Heart left ventricle (tissue), 16 donors: ENCODE data around the gene LGR6. TPM values are rescaled to one million over a fixed set of nuclear protein-coding genes. Genes with fewer than 3 reads are reported as not detected.

Source experiments
- ATAC-seq, 4 donors: fragments of 200-7000 bp; cut with Tn5 transposase; one replicate each; pipeline ENCODE4 v1.9.1; 2020 to 2022; ENCODE audit warnings: moderate library complexity in 4 of 4, mild to moderate bottlenecking in 3 of 4, moderate number of reproducible peaks in 1 of 4
- DNase-seq, 5 donors: peaks; one replicate each; pipeline ENCODE4 v3.0.0-alpha.2; 2020
- H3K27ac ChIP-seq, 12 donors: fragments of 200-600 bp; sonication (generic) in 4 of 12; one replicate each; pipeline versions ENCODE4 v1.5.0 to v1.8.0; 2016 to 2022; ENCODE audit warnings: mild to moderate bottlenecking in 2 of 12
- H3K27me3 ChIP-seq, 9 donors: fragments of 200-600 bp; sonication (generic) in 2 of 9; one replicate each; pipeline versions ENCODE4 v1.5.1 to v1.8.0; 2016 to 2022; ENCODE audit warnings: mild to moderate bottlenecking in 3 of 9
- H3K36me3 ChIP-seq, 9 donors: fragments of 200-600 bp; sonication (generic) in 2 of 9; one replicate each; pipeline versions ENCODE4 v1.5.0 to v1.8.0; 2018 to 2022; ENCODE audit warnings: mild to moderate bottlenecking in 2 of 9
- H3K4me1 ChIP-seq, 12 donors: fragments of 200-600 bp; sonication (generic) in 4 of 12; one replicate each; pipeline versions ENCODE4 v1.5.0 to v1.8.0; 2016 to 2022; ENCODE audit warnings: mild to moderate bottlenecking in 3 of 12
- H3K4me3 ChIP-seq, 12 donors: fragments of 200-600 bp; sonication (generic) in 4 of 12; one replicate each; pipeline versions ENCODE4 v1.5.0 to v1.8.0; 2017 to 2022; ENCODE audit warnings: mild to moderate bottlenecking in 9 of 12, moderate library complexity in 4 of 12
- H3K9me3 ChIP-seq, 12 donors: fragments of 200-600 bp; sonication (generic) in 4 of 12; one replicate each; pipeline versions ENCODE4 v1.5.0 to v1.8.0; 2016 to 2022; ENCODE audit warnings: mild to moderate bottlenecking in 1 of 12
- POLR2A ChIP-seq, 2 donors: fragments of 450-650 bp; IDR thresholded peaks; one replicate each; pipeline ENCODE4 v1.6.1; 2017; ENCODE audit warnings: antibody characterized with exemption in 2 of 2, mild to moderate bottlenecking in 2 of 2, moderate library complexity in 2 of 2
- WGBS, 4 donors: extraction: QIAGEN DNeasy Blood & Tissue Kit in 2 of 4; methylation state at CpG; one replicate each; pipeline versions ENCODE4 v1.1.5 to v1.1.7; 2013 to 2018; 5-methylcytosine and 5-hydroxymethylcytosine counted together
- intact Hi-C, 10 donors: fragments of 100-400 bp; cut with DNase I; formaldehyde crosslinking; loops; one replicate each; pipeline versions ENCODE4 v1.11.1 to v1.14.2; 2022
- polyA plus RNA-seq, 2 donors: library from polyadenylated mRNA; stranded (reverse); fragments of 200-250 nt; gene quantifications; one replicate each; pipeline ENCODE4 v1.2.3, GENCODE V29; 2013
- total RNA-seq, 9 donors: library from RNA; depleted of rRNA in 2 of 9; stranded (reverse); fragments of >200 nt in 2 of 9; fragmentation: NEBNext Ultra II Directional in 3 of 9; extraction: Animal tissue kit (Norgen Biotek cat#: 25700) in 3 of 9; gene quantifications; one replicate each; pipeline versions ENCODE4 v1.1.0 to v1.2.4, GENCODE V29; 2016 to 2023
- TF ChIP-seq, protein P1 (sequence below), 12 donors: fragments of 200-600 bp; sonication (generic) in 4 of 12; IDR thresholded peaks; one replicate each; pipeline versions ENCODE4 v1.5.0 to v1.8.0; 2018 to 2022; ENCODE audit warnings: antibody characterized with exemption in 12 of 12, mild to moderate bottlenecking in 5 of 12
- donor health status: ischemic (EF 13 %, LVEDD 7.1; RV severe dilation, severe dysfunction).
- donor health status: healthy with polysubstance abuse.
- donor health status: DM: no; HTN: yes; CAD: no.
- donor health status: DM: no; HTN: no; CAD: no.
- donor health status: ischemic (EF 25% LVEDD 6.9; RV normal size, moderate dysfunction).
- donor health status: ischemic (EF 25% LVEDD 5.7; RV mildly dilated, moderate dysfunction).
- donor health status: healthy.
- donor health status: DM: yes; HTN: yes; CAD: no.
- donor health status: ischemic (EF 35%, LVEDD 5.7; RV mildly dilated, moderate dysfunction).
- donor health status: nonischemic (EF 11% LVEDD 7.7; RV severe dilation, severe dysfunction).
- donor health status: DM: yes; HTN: yes; CAD: no.
- donor health status: PGD.
- donor health status: ischemic (EF 29% LVEDD 5.4; RV normal size, mild dysfunction).
- donor health status: nonischemic (EF 23%, LVEDD 6.1; RV moderate dilation, normal function).

The LGR6 gene
- total and polyA plus RNA-seq, 11 donors, result 0.29 to 3.5 (median 1.7) TPM

DNA sequence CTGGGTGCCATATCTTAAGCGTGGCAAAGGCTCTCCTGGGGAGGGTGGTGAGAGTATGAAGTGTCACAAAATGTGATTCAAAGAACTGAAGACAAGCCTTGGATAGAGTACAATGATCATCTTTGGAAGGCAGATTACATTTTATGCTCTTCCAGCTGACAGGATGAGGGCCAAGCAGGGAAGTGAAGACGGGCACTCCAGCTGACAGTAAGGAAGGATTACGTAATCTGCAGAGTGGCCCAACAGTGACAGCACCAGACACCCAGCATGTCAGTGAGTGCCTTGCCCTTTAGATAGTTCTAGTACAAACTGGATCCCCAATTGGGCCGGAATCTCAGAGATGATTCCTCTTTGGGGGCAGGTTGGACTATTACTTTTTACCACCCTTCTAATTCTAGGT is 95.4 kb downstream of the LGR6 start:
- no peak overlapping the region for H3K4me3 ChIP-seq
- intact Hi-C loops, result loop anchor here in 1 of 10 donors (5.0 kb wide), 1 partner anchor 87 kb away; no protein-coding TSS in a partner anchor
- no peak for DNase-seq
- no peaks in the 10 kb centered on the region for H3K27me3 ChIP-seq
- no peaks in the 10 kb centered on the region for H3K9me3 ChIP-seq
- ATAC-seq, result no peak
- H3K4me1 ChIP-seq, result peaks cover 0 to 29% (median 6%) of the 10 kb centered on the region in 12 donors
- TF ChIP-seq POLR2A (IDR thresholded peaks at IDR 0.05), result no peak
- TF ChIP-seq, protein P1, sequence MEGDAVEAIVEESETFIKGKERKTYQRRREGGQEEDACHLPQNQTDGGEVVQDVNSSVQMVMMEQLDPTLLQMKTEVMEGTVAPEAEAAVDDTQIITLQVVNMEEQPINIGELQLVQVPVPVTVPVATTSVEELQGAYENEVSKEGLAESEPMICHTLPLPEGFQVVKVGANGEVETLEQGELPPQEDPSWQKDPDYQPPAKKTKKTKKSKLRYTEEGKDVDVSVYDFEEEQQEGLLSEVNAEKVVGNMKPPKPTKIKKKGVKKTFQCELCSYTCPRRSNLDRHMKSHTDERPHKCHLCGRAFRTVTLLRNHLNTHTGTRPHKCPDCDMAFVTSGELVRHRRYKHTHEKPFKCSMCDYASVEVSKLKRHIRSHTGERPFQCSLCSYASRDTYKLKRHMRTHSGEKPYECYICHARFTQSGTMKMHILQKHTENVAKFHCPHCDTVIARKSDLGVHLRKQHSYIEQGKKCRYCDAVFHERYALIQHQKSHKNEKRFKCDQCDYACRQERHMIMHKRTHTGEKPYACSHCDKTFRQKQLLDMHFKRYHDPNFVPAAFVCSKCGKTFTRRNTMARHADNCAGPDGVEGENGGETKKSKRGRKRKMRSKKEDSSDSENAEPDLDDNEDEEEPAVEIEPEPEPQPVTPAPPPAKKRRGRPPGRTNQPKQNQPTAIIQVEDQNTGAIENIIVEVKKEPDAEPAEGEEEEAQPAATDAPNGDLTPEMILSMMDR (IDR thresholded peaks at IDR 0.05), result no peak
- no peaks in the 10 kb centered on the region for H3K36me3 ChIP-seq
- WGBS, 4 donors, result 50 to 57% (median 56%) methylated on average over 4 of the region's 4 CpGs
- no peak overlapping the region for H3K27ac ChIP-seq

DNA sequence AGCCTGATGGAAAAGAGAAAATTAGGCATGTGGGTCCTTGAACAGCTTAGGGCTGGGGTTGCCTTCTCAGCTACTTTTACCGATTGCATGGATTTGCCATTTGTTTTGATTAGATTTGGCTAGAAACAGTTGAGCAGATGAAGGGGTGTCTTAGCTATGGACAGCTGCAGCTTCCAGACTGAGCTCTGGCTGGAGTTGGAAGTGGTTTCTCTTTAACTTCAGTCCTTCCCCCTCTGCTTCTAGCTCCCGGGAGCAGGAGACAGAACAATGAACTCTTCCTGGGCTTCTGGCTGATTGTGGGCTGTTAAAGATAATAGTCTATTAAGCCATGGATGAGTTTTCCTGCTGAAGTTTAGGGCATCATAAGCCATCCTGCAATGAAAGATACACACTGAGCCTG is 97.4 kb downstream of the LGR6 start:
- intact Hi-C loops, result no loop called here
- TF ChIP-seq, protein P1 (IDR thresholded peaks at IDR 0.05), result no peak
- no peak for TF ChIP-seq POLR2A (IDR thresholded peaks at IDR 0.05)
- no peaks in the 10 kb centered on the region for H3K9me3 ChIP-seq
- ATAC-seq (no peak), DNase-seq (no peak)
- H3K4me3 ChIP-seq, result no peak overlapping the region
- no peaks in the 10 kb centered on the region for H3K27me3 ChIP-seq
- WGBS, 4 donors, result 43 to 56% (median 49%) methylated on average over 2 of the region's 2 CpGs
- no peak overlapping the region for H3K27ac ChIP-seq
- no peaks in the 10 kb centered on the region for H3K36me3 ChIP-seq
- H3K4me1 ChIP-seq, result peaks cover 0 to 25% (median 6%) of the 10 kb centered on the region in 12 donors

- H3K27me3 ChIP-seq, result no peaks in the 10 kb centered on the region
- no peaks in the 10 kb centered on the region for H3K9me3 ChIP-seq
- H3K4me1 ChIP-seq, result peaks cover 0 to 14% (median under 1%) of the 10 kb centered on the region in 12 donors
- DNase-seq (peak in 4 of 5 donors; percentile 23 to 71 (median 43)), ATAC-seq (peak in 3 of 4 donors; percentile 66 to 85 (median 74))
- intact Hi-C loops, result no loop called here
- no peak for TF ChIP-seq POLR2A (IDR thresholded peaks at IDR 0.05)
- TF ChIP-seq, protein P1 (IDR thresholded peaks at IDR 0.05), result no peak
- H3K36me3 ChIP-seq, result no peaks in the 10 kb centered on the region
- peak overlapping the region in 4 of 12 donors; percentile 17 to 24 (median 18) for H3K27ac ChIP-seq
- 89 to 93% (median 91%) methylated on average over 5 of the region's 5 CpGs for WGBS, 4 donors
- no peak overlapping the region for H3K4me3 ChIP-seq
Observed at GRCh38 chr1:202291961-202292712, 98.5 kb downstream of the LGR6 start.

DNA sequence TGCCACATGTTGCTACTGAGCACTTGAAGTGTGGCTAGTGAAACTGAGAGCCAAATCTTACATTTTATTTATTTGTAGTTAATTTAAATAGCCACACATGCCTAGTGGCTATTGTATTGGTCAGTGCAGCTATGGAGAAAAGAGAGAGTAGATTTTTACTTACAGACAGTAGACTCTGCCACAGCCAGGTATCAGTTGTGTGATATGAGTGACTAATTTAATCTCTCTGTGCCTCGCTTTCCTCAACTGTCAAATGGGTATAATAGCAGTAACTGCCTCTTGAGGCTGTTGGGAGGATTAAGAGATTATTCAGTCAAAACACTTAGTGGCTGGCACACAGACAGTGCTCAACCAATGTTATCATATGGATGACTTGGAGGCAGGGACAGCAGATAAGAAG is 99.2 kb downstream of the LGR6 start:
- H3K27me3 ChIP-seq, result no peaks in the 10 kb centered on the region
- no peak overlapping the region for H3K4me3 ChIP-seq
- intact Hi-C loops, result no loop called here
- H3K27ac ChIP-seq, result peak overlapping the region in 4 of 12 donors; percentile 17 to 19 (median 18)
- WGBS, 4 donors, result 90 to 99% (median 94%) methylated on average over 1 of the region's 1 CpG
- peaks cover 0 to 9% (median 0%) of the 10 kb centered on the region in 12 donors for H3K4me1 ChIP-seq
- TF ChIP-seq POLR2A (IDR thresholded peaks at IDR 0.05), result no peak
- TF ChIP-seq, protein P1 (IDR thresholded peaks at IDR 0.05), result no peak
- no peaks in the 10 kb centered on the region for H3K36me3 ChIP-seq
- ATAC-seq (no peak), DNase-seq (no peak)
- no peaks in the 10 kb centered on the region for H3K9me3 ChIP-seq
